ENCODE results near the gene IER5. TPM values are rescaled to one million over a fixed set of nuclear protein-coding genes. Genes with fewer than 3 reads are reported as not detected.

Gene IER5
- total RNA-seq, 4 donors from 2014 or later, result 4.9 to 9.9 (median 6.4) TPM

- TF ChIP-seq CTCF (IDR thresholded peaks at IDR 0.05; ENCODE audit: low read depth), result no peak
Measured at GRCh38 chr1:181056560-181056959, 31.9 kb upstream of the IER5 start.

GRCh38 chr1:181057079-181057478, 31.4 kb upstream of the IER5 start:
- TF ChIP-seq CTCF (IDR thresholded peaks at IDR 0.05; ENCODE audit: low read depth), result no peak

- no peak for TF ChIP-seq CTCF (IDR thresholded peaks at IDR 0.05; ENCODE audit: low read depth)
Measured at GRCh38 chr1:181059435-181059834, 29.1 kb upstream of the IER5 start.

GRCh38 chr1:181060066-181060465, 28.4 kb upstream of the IER5 start:
- TF ChIP-seq CTCF (IDR thresholded peaks at IDR 0.05; ENCODE audit: low read depth), result no peak

GRCh38 chr1:181061487-181061886, 27.0 kb upstream of the IER5 start:
- no peak for TF ChIP-seq CTCF (IDR thresholded peaks at IDR 0.05; ENCODE audit: low read depth)

GRCh38 chr1:181061891-181062835, 26.3 kb upstream of the IER5 start:
- no peak for TF ChIP-seq CTCF (IDR thresholded peaks at IDR 0.05; ENCODE audit: low read depth)

GRCh38 chr1:181062836-181063428, 25.6 kb upstream of the IER5 start:
- TF ChIP-seq CTCF (IDR thresholded peaks at IDR 0.05; ENCODE audit: low read depth), result no peak
